Measurements from ENCODE around the gene CGRRF1. TPM values are rescaled to one million over a fixed set of nuclear protein-coding genes. Genes with fewer than 3 reads are reported as not detected.

CGRRF1 gene
- total and polyA plus RNA-seq, 2 of the 13 experiments (the other 11 are each of a cell fraction or from before 2014, with no cell fraction given): 16.8 to 18.2 TPM

DNA sequence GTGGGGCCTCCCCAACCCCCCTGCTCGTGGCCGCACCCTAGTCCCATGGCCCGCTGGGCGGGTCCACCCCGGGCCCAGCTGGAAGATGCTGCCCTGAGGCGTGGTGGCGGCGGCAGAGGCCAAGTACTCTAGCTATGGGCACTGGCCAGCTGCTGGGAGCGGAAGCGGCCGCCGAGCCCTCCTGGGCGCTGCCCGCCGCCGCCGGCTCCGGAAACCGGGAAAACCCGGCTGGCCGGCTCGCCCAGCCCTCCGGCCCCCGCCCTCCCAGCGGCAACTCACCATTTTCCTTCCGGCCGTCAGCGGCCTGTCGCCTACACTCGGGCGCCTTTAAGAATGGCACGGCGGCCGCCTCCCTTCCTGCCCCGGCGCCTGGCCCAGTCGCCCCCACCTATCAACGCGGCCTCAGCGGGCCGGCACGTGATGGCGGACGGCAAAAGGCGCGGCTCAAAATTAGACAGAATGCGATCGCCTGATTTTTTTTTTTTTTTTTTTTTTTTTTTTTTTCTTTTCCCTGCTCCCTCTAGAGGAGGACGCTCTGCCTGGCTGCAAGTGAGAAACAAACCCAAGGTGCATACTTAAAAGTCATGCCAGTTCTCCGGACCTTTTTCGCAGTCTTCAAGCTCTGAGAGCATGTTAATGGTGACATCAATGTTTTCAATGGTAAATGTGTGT lies 20.9 kb upstream of the CGRRF1 start, which contains the start of gene GMFB (continued):
- TF ChIP-seq, protein P1, sequence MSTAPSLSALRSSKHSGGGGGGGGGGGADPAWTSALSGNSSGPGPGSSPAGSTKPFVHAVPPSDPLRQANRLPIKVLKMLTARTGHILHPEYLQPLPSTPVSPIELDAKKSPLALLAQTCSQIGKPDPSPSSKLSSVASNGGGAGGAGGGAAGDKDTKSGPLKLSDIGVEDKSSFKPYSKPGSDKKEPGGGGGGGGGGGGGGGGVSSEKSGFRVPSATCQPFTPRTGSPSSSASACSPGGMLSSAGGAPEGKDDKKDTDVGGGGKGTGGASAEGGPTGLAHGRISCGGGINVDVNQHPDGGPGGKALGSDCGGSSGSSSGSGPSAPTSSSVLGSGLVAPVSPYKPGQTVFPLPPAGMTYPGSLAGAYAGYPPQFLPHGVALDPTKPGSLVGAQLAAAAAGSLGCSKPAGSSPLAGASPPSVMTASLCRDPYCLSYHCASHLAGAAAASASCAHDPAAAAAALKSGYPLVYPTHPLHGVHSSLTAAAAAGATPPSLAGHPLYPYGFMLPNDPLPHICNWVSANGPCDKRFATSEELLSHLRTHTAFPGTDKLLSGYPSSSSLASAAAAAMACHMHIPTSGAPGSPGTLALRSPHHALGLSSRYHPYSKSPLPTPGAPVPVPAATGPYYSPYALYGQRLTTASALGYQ (CRISPR knock-in tag; IDR thresholded peaks at IDR 0.05): 0 out of 2 replicates have a peak, but pooled peaks have one; percentile 16
- TF ChIP-seq ZNF674 (CRISPR knock-in tag; IDR thresholded peaks at IDR 0.05; ENCODE audit: low read depth) (no peak), DMAP1 (CRISPR knock-in tag; IDR thresholded peaks at IDR 0.05) (peak; percentile 72), CEBPB (IDR thresholded peaks at IDR 0.05; ENCODE audit: borderline replicate concordance, low read depth, low read length) (no peak), TBX3 (IDR thresholded peaks at IDR 0.05; ENCODE audit: borderline replicate concordance) (0 out of 2 replicates have a peak, but pooled peaks have one; percentile 28), KLF16 (CRISPR knock-in tag; IDR thresholded peaks at IDR 0.05) (peak in 1 of 2 experiments; percentile 67; a peak in 1 of 4 replicates), REL (CRISPR knock-in tag; conservative IDR thresholded peaks at IDR 0.05) (no peak), ZNF546 (CRISPR knock-in tag; conservative IDR thresholded peaks at IDR 0.05) (0 out of 2 replicates have a peak, but pooled peaks have one; percentile 18), MTF2 (CRISPR knock-in tag; IDR thresholded peaks at IDR 0.05; ENCODE audit: borderline replicate concordance) (0 out of 2 replicates have a peak, but pooled peaks have one; percentile 55), NFKB2 (CRISPR knock-in tag; IDR thresholded peaks at IDR 0.05; ENCODE audit: borderline replicate concordance) (peak; percentile 90; the same call in 1 of the 2 replicates), MXD1 (CRISPR knock-in tag; IDR thresholded peaks at IDR 0.05) (peak; percentile 63; the same call in 1 of the 2 replicates), ZNF615 (CRISPR knock-in tag; IDR thresholded peaks at IDR 0.05; ENCODE audit: borderline replicate concordance) (no peak), KLF6 (CRISPR knock-in tag; IDR thresholded peaks at IDR 0.05) (peak; percentile 83), CBX2 (IDR thresholded peaks at IDR 0.05; ENCODE audit: low read depth, low read length) (no peak), CBX2 (CRISPR knock-in tag; IDR thresholded peaks at IDR 0.05; ENCODE audit: low read depth) (no peak), ZNF619 (CRISPR knock-in tag; IDR thresholded peaks at IDR 0.05) (no peak), KDM6A (CRISPR knock-in tag; IDR thresholded peaks at IDR 0.05; ENCODE audit: low read depth) (no peak), JARID2 (CRISPR knock-in tag; IDR thresholded peaks at IDR 0.05; ENCODE audit: insufficient replicate concordance) (no peak), NR2F6 (IDR thresholded peaks at IDR 0.05) (no peak), NR2F6 (CRISPR knock-in tag; IDR thresholded peaks at IDR 0.05) (no peak), GATAD2A (CRISPR knock-in tag; IDR thresholded peaks at IDR 0.05) (peak; percentile 64; the same call in 1 of the 2 replicates), HNF4G (IDR thresholded peaks at IDR 0.05; ENCODE audit: borderline replicate concordance, low read depth, low read length) (no peak), HNF4G (CRISPR knock-in tag; IDR thresholded peaks at IDR 0.05; ENCODE audit: borderline replicate concordance, low read depth) (no peak; the same call in 1 of the 2 replicates), ZNF782 (CRISPR knock-in tag; IDR thresholded peaks at IDR 0.05; ENCODE audit: borderline replicate concordance) (no peak), ZNF572 (CRISPR knock-in tag; IDR thresholded peaks at IDR 0.05) (peak; percentile 61; the same call in 1 of the 2 replicates), RXRB (CRISPR knock-in tag; IDR thresholded peaks at IDR 0.05; ENCODE audit: borderline replicate concordance) (no peak)
- TF ChIP-seq, protein P2, sequence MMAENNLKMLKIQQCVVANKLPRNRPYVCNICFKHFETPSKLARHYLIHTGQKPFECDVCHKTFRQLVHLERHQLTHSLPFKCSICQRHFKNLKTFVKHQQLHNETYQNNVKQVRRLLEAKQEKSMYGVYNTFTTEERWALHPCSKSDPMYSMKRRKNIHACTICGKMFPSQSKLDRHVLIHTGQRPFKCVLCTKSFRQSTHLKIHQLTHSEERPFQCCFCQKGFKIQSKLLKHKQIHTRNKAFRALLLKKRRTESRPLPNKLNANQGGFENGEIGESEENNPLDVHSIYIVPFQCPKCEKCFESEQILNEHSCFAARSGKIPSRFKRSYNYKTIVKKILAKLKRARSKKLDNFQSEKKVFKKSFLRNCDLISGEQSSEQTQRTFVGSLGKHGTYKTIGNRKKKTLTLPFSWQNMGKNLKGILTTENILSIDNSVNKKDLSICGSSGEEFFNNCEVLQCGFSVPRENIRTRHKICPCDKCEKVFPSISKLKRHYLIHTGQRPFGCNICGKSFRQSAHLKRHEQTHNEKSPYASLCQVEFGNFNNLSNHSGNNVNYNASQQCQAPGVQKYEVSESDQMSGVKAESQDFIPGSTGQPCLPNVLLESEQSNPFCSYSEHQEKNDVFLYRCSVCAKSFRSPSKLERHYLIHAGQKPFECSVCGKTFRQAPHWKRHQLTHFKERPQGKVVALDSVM (CRISPR knock-in tag; IDR thresholded peaks at IDR 0.05): no peak

Data from HepG2 (cell line).